ENCODE measurements around the gene KCNIP3.

Gene KCNIP3

DNA sequence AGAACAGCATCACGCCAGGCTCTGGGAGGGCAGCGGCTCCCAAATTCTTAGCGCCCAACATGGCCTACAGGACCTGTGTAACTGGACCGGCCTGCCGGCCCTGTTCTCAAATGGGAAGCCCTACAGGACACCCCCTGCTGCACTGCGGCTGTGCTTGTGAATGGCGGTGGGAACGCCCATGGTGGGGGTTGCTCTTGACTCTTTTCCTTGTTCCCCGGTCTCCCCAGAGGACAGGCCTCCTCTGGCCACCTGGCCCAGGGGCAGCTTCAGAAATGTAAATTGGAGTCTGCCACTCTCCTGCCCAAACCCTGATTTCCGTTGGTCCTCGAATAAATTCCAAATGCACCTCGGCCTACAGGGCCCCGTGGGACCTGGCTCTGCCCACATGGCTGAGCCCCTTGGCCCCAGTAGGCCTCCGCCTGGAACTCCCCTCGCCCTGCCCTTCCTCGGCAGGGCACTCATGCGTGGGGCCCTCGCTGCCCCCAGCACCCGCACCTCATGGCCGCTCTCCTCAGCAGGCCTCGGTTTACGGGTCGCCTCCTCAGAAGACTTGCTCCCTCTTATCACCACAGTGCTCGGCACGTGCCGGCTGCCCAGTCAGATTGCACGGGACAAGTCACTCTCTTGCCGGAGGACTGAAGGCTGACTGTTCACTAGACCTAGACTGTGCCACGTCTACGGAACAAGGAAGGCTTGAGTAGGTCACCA, 29.4 kb downstream of the KCNIP3 start:
- no peak overlapping the region for H3K27ac ChIP-seq (ENCODE audit: extremely low read depth, low read depth, low read length)
- POLR2A ChIA-PET, result no interaction called here
- TF ChIP-seq ZNF394 (tag by site-specific recombination; IDR thresholded peaks at IDR 0.05; ENCODE audit: borderline replicate concordance) (no peak), HOXD13 (CRISPR knock-in tag; IDR thresholded peaks at IDR 0.05; ENCODE audit: borderline replicate concordance) (no peak), ZNF37A (tag by site-specific recombination; IDR thresholded peaks at IDR 0.05) (no peak), ZBTB21 (tag by site-specific recombination; IDR thresholded peaks at IDR 0.05) (no peak), ZNF311 (tag by site-specific recombination; IDR thresholded peaks at IDR 0.05; ENCODE audit: borderline replicate concordance) (no peak), SALL2 (tag by site-specific recombination; IDR thresholded peaks at IDR 0.05; ENCODE audit: borderline replicate concordance) (no peak), ZNF791 (tag by site-specific recombination; IDR thresholded peaks at IDR 0.05) (no peak), ZNF777 (tag by site-specific recombination; IDR thresholded peaks at IDR 0.05; ENCODE audit: borderline replicate concordance) (no peak), ZNF140 (tag by site-specific recombination; IDR thresholded peaks at IDR 0.05) (no peak), KLF9 (tag by site-specific recombination; IDR thresholded peaks at IDR 0.05; ENCODE audit: low read depth) (no peak), KLF10 (tag by site-specific recombination; IDR thresholded peaks at IDR 0.05) (no peak), FEZF1 (tag by site-specific recombination; IDR thresholded peaks at IDR 0.05) (no peak)
- TF ChIP-seq, protein P1, sequence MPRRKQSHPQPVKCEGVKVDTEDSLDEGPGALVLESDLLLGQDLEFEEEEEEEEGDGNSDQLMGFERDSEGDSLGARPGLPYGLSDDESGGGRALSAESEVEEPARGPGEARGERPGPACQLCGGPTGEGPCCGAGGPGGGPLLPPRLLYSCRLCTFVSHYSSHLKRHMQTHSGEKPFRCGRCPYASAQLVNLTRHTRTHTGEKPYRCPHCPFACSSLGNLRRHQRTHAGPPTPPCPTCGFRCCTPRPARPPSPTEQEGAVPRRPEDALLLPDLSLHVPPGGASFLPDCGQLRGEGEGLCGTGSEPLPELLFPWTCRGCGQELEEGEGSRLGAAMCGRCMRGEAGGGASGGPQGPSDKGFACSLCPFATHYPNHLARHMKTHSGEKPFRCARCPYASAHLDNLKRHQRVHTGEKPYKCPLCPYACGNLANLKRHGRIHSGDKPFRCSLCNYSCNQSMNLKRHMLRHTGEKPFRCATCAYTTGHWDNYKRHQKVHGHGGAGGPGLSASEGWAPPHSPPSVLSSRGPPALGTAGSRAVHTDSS (tag by site-specific recombination; IDR thresholded peaks at IDR 0.05), result no peak
- TF ChIP-seq, protein P2, sequence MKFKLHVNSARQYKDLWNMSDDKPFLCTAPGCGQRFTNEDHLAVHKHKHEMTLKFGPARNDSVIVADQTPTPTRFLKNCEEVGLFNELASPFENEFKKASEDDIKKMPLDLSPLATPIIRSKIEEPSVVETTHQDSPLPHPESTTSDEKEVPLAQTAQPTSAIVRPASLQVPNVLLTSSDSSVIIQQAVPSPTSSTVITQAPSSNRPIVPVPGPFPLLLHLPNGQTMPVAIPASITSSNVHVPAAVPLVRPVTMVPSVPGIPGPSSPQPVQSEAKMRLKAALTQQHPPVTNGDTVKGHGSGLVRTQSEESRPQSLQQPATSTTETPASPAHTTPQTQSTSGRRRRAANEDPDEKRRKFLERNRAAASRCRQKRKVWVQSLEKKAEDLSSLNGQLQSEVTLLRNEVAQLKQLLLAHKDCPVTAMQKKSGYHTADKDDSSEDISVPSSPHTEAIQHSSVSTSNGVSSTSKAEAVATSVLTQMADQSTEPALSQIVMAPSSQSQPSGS (tag by site-specific recombination; IDR thresholded peaks at IDR 0.05; ENCODE audit: low read depth), result no peak
- no peaks in the 10 kb centered on the region for H3K9me3 ChIP-seq (ENCODE audit: control insufficient read depth, insufficient read depth, low read depth, low read length)
- no peak overlapping the region for H3K4me3 ChIP-seq (ENCODE audit: low read depth, low read length)
- no peaks in the 10 kb centered on the region for H3K36me3 ChIP-seq (ENCODE audit: control insufficient read depth in 2 of 2, insufficient read depth in 1 of 2, low read length in 2 of 2)
- H3K4me1 ChIP-seq (ENCODE audit: control insufficient read depth, insufficient read depth, low read length), result peaks cover 8% of the 10 kb centered on the region; the same call in 1 of the 2 replicates
- CTCF ChIA-PET, result interaction anchor here (0.7 to 2.7 kb wide), 2 partner anchors 19 to 400 kb away, joined by 3 to 13 read pairs; no protein-coding TSS in a partner anchor

DNA sequence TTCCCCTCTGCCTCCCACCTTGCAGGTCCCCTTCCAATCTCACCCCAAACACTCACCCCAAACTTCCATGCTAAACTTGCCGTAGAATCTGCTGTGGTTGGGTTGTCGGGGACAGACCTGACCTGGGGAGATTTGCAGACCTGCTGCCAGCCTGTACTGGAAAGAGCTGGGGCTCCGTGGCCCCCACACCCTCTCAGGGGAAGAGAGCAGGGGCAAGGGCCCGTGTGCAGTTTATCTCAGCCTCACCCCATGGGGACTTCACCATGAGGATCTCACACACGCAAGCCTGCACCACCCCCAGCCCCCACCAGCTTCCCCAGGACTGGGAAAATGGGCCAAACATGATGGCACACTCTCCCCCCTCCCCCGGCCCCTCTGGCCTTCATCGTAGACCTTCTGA, 30.7 kb downstream of the KCNIP3 start:
- ChIA-PET POLR2A (no interaction called here), CTCF (interaction anchor here (0.5 to 2.7 kb wide), 3 partner anchors 17 to 174 kb away, joined by 3 to 13 read pairs (median 6); no protein-coding TSS in a partner anchor)
- Histone ChIP-seq H3K9me3 (ENCODE audit: control insufficient read depth, insufficient read depth, low read depth, low read length) (no peaks in the 10 kb centered on the region), H3K4me3 (ENCODE audit: low read depth, low read length) (no peak overlapping the region), H3K4me1 (ENCODE audit: control insufficient read depth, insufficient read depth, low read length) (peaks cover 8% of the 10 kb centered on the region; the same call in 1 of the 2 replicates), H3K27ac (ENCODE audit: extremely low read depth, low read depth, low read length) (no peak overlapping the region), H3K36me3 (ENCODE audit: control insufficient read depth in 2 of 2, insufficient read depth in 1 of 2, low read length in 2 of 2) (no peaks in the 10 kb centered on the region)
- no peak for TF ChIP-seq ZEB2 (tag by site-specific recombination; IDR thresholded peaks at IDR 0.05)
- no peak for TF ChIP-seq KLF1 (tag by site-specific recombination; IDR thresholded peaks at IDR 0.05)
- TF ChIP-seq ZNF157 (tag by site-specific recombination; IDR thresholded peaks at IDR 0.05), result no peak
- no peak for TF ChIP-seq REPIN1 (tag by site-specific recombination; IDR thresholded peaks at IDR 0.05; ENCODE audit: low read depth)
- no peak for TF ChIP-seq ZBTB20 (tag by site-specific recombination; IDR thresholded peaks at IDR 0.05)
- TF ChIP-seq ZNF837 (tag by site-specific recombination; IDR thresholded peaks at IDR 0.05), result no peak
- TF ChIP-seq SCRT2 (tag by site-specific recombination; IDR thresholded peaks at IDR 0.05), result no peak
- no peak for TF ChIP-seq ZSCAN16 (tag by site-specific recombination; IDR thresholded peaks at IDR 0.05)
- no peak for TF ChIP-seq ZNF416 (tag by site-specific recombination; IDR thresholded peaks at IDR 0.05)
- no peak for TF ChIP-seq ZNF76 (tag by site-specific recombination; IDR thresholded peaks at IDR 0.05; ENCODE audit: borderline replicate concordance, low read depth)
- TF ChIP-seq PRDM1 (tag by site-specific recombination; IDR thresholded peaks at IDR 0.05), result no peak
- TF ChIP-seq, protein P3, sequence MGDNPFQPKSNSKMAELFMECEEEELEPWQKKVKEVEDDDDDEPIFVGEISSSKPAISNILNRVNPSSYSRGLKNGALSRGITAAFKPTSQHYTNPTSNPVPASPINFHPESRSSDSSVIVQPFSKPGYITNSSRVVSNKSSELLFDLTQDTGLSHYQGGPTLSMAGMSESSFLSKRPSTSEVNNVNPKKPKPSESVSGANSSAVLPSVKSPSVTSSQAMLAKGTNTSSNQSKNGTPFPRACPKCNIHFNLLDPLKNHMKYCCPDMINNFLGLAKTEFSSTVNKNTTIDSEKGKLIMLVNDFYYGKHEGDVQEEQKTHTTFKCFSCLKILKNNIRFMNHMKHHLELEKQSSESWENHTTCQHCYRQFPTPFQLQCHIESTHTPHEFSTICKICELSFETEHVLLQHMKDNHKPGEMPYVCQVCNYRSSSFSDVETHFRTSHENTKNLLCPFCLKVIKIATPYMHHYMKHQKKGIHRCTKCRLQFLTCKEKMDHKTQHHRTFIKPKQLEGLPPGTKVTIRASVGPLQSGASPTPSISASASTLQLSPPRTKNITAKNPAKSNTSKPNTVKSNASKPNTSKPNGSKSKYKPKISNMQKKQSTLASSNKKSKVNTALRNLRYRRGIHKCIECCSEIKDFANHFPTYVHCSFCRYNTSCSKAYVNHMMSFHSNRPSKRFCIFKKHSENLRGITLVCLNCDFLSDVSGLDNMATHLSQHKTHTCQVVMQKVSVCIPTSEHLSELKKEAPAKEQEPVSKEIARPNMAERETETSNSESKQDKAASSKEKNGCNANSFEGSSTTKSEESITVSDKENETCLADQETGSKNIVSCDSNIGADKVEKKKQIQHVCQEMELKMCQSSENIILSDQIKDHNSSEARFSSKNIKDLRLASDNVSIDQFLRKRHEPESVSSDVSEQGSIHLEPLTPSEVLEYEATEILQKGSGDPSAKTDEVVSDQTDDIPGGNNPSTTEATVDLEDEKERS (tag by site-specific recombination; IDR thresholded peaks at IDR 0.05), result no peak
- TF ChIP-seq, protein P4, sequence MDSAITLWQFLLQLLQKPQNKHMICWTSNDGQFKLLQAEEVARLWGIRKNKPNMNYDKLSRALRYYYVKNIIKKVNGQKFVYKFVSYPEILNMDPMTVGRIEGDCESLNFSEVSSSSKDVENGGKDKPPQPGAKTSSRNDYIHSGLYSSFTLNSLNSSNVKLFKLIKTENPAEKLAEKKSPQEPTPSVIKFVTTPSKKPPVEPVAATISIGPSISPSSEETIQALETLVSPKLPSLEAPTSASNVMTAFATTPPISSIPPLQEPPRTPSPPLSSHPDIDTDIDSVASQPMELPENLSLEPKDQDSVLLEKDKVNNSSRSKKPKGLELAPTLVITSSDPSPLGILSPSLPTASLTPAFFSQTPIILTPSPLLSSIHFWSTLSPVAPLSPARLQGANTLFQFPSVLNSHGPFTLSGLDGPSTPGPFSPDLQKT (IDR thresholded peaks at IDR 0.05; ENCODE audit: borderline replicate concordance, low read depth, low read length), result no peak
- TF ChIP-seq, protein P5, sequence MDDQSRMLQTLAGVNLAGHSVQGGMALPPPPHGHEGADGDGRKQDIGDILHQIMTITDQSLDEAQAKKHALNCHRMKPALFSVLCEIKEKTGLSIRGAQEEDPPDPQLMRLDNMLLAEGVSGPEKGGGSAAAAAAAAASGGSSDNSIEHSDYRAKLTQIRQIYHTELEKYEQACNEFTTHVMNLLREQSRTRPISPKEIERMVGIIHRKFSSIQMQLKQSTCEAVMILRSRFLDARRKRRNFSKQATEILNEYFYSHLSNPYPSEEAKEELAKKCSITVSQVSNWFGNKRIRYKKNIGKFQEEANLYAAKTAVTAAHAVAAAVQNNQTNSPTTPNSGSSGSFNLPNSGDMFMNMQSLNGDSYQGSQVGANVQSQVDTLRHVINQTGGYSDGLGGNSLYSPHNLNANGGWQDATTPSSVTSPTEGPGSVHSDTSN (CRISPR knock-in tag; IDR thresholded peaks at IDR 0.05), result no peak
